HG03378 (cell line): ENCODE results near the gene UNC13B.
"Not testable (repeated sequence)": the region's sequence is repeated elsewhere in the genome, so short reads cannot be mapped to it uniquely, and the experiment has no call there.

Experiments used
- ATAC-seq: cut with Tn5 transposase; IDR thresholded peaks from one replicate; pipeline ENCODE4 v1.9.1; 2021; ENCODE audit warnings: mild to moderate bottlenecking, moderate library complexity; ENCODE audit not compliant: unreplicated experiment

UNC13B gene

GRCh38 chr9:35364817-35365585 lies 203.2 kb downstream of the UNC13B start:
- no peak for ATAC-seq

DNA sequence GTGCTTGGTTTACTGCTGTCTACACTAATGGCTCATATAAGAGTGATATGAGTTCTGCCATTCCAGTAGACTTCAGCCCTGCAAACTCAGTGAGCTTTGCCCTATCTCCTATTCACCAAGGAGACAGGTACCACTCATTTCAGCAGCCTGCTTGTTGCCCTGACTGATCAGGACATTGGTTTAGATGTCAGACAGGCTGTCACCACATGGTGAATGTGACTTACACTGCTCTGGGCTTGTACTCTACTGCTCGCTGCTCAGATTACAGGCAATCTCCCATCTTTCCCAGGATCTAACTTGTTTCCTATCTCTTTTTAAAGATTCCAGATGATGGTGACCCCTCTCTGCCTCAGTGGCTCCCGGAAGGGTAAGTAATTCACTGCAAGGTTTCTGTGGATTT lies 204.8 kb downstream of the UNC13B start:
- ATAC-seq: no peak

DNA sequence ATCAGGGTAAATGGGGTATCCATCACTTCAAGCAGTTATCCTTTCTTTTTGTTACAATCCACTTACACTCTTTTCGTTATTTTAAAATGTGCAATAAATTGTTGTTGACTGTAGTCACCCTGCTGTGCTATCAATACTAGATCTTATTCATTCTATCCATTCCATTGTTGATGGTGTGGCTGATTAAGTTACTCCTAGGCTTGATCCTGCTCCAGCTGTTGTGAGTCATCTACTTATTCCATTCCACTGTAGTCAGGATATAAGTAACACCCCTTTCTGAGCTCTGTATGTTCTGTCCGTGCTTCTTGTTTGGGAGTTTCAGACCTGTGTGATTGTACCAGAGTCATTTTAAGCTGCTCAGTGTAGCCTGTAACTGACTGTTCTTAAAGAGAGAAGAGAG lies 205.6 kb downstream of the UNC13B start:
- no peak for ATAC-seq

GRCh38 chr9:35370241-35370640 lies 208.4 kb downstream of the UNC13B start:
- no peak for ATAC-seq

- no peak for ATAC-seq
Observed at GRCh38 chr9:35374436-35374835, 212.6 kb downstream of the UNC13B start.

GRCh38 chr9:35374910-35375309 lies 213.1 kb downstream of the UNC13B start:
- ATAC-seq: no peak

GRCh38 chr9:35380039-35380438 lies 218.2 kb downstream of the UNC13B start:
- no peak for ATAC-seq

- no peak for ATAC-seq
Observed at GRCh38 chr9:35380619-35381018, 218.8 kb downstream of the UNC13B start.

DNA sequence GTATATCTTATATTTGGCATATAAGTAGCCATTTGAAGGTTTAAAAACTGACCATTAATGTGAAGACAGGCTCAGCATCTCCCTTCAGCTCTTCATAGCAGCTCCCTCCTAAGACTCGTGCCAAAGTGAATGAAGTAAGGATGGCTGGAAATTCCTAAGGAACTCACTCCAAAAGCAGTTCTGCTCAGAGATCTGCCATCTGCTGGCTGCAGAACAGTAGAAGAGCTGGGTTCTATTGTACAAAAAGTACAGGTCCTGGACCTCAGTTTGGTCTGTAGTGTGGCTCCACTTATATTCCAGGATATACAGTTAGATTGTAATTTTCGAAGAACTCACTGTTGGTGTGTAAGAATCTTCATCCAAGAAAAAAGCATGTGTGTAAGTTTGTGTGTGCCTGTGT lies 223.2 kb downstream of the UNC13B start:
- ATAC-seq: no peak

DNA sequence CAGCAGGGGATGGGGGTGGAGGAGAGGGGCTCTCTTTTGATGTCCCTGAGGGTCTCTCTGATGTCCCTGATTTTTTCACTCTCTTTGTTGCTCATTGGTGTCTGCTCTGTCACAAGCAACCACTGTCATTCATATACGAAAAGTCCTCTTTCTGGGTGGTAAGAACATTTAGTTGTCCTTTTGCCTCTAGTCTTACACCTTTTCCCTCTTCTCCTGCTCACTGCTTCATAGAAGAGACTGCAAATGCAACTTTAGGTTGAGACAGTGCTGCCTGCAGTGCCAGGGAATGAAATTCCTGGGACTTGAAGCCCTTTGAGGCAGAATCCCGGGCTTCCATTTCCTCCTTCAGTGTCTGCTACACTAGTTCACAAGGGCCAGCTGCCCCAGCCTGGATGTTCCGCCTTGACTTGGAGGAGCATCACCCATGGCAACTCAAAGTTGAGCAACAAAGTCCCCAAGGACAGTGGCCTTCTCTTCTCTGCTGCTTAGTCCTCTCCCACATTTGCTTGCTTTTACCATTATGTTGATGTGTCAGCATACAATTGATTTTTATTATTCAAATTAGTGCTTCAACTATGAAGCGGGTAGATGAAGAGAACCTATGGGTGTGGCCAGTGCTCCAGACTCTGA lies 233.4 kb downstream of the UNC13B start:
- no peak for ATAC-seq

- no peak for ATAC-seq
Observed at GRCh38 chr9:35395706-35396101, 233.9 kb downstream of the UNC13B start.

GRCh38 chr9:35396560-35397215 lies 234.9 kb downstream of the UNC13B start:
- ATAC-seq: no peak

DNA sequence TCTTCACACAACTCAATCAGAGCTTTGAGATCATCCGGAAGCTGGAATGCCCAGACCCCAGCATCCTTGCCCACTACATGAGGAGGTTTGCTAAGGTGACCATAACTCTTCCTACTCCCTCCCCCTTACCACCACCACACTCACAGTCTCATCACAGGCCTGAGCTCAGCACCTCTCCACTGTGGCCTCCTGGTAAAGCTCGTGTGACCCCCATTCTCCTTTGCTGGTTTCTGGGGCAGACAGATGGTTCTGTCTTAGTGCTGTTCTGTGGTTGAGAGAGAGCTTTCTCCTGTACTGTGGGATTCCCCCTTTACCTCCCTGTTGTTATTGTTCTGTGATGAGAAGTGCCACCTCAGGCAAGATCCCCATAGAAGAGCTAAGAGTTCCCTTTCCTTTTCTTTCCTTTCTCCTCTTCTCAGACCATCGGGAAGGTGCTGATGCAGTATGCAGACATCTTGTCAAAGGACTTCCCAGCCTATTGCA lies 235.4 kb downstream of the UNC13B start:
- no peak for ATAC-seq

DNA sequence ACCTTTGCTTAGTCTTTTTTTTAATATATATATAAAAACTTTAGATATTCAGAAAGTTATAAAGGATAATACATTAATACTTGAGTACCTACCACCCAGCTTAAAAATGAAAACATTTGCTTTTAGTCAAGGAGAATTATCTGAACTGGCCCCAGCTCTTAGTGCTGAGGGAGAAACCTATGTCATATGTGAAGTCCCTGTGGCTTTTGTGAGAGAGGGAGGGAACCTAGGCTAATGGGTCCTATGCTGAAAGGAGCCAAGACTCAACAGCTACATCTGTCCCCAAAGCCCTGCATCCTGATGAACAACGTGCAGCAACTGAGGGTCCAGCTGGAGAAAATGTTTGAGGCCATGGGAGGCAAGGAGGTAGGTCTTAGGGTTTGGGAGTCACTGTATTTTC lies 236.1 kb downstream of the UNC13B start:
- no peak for ATAC-seq

- ATAC-seq: no peak
Observed at GRCh38 chr9:35398651-35399335, 237.0 kb downstream of the UNC13B start.

DNA sequence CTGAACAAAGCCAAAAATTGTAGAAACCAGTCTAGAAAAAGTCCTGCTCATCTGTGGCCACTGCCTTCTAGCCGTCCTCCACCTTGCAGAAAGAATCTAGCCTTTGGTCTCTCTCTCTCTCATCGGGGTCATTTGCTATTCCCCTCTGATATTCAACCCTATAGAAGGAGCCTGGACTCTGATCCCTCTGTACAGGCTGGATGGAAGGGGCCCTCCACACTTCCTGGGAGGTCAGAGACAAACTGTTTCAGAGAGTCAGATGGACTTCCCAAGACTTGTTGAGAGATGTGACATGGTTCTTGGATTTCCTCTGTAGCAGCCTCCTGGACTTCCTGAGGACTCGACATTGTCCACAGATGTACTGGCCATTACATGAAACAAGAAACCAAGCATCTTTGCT lies 243.1 kb downstream of the UNC13B start:
- ATAC-seq: no peak

GRCh38 chr9:35406183-35406959 lies 244.6 kb downstream of the UNC13B start:
- ATAC-seq: no peak

- no peak for ATAC-seq
Observed at GRCh38 chr9:35407846-35408245, 246.0 kb downstream of the UNC13B start.

DNA sequence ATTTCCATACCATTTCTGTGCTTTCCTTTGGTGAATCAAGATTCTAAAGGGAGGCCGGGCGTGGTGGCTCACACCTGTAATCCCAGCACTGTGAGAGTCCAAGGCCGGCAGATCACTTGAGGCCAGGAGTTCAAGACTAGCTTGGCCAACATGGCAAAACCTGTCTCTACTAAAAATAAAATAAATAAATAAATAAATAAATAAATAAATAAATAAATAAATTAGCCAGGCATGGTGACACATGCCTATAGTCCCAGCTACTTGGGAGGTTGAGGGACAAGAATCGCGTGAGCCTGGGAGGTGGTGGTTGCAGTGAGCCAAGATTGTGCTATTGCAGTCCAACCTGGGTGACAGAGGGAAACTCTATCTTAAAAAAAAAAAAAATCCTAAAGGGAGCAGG lies 247.6 kb downstream of the UNC13B start:
- ATAC-seq: not testable (repeated sequence)

GRCh38 chr9:35414889-35415288 lies 253.1 kb downstream of the UNC13B start:
- ATAC-seq: no peak
